ENCODE measurements around the gene ELP5. TPM values are rescaled to one million over a fixed set of nuclear protein-coding genes. Genes with fewer than 3 reads are reported as not detected.

The ELP5 gene
- total RNA-seq, 8 experiments from 2014 or later = 30.5 to 62.7 (median 51.5) TPM

GRCh38 chr17:7234083-7234951 is 17.7 kb upstream of the ELP5 start, which contains the start of gene DVL2:
TSS of gene DVL2 (minus strand) at chr17:7234517. CDS start at chr17:7234262, 255 bp downstream.
- ATAC-seq (replicated peaks in 6 of 8) = peak; percentile 28 to 75 (median 64)
- Histone ChIP-seq H3K4me1 (replicated peaks in 1 of 2) (peaks cover 23% of the 10 kb centered on the region in 2 donors), H3K4me3 (peak within 1 kb of the TSS; percentile 68 to 98 (median 81)), H3K27ac (peak within 1 kb of the TSS; percentile 88 to 89)
- WGBS, 10 experiments = 0% methylated on average over 1 to 6 of the region's 72 CpGs; no CpG with 5 or more reads in 6 of the 10 experiments
- in situ Hi-C loops (cut with MboI; ENCODE audit: low pct_unique_long_range_greater_than_20kb in 2 of 9, low sequenced_read_pairs in 9 of 9, unreplicated experiment in 9 of 9) = no loop called here

- no peak overlapping the region for H3K27ac ChIP-seq
- peaks cover 26 to 30% of the 10 kb centered on the region in 2 donors for H3K4me1 ChIP-seq (replicated peaks in 1 of 2)
- 40 to 100% (median 88%) methylated on average over 1 to 10 of the region's 22 CpGs; no CpG with 5 or more reads in 1 of the 10 experiments for WGBS, 10 experiments
- peak overlapping the region in 1 of 5 donors; percentile 3 for H3K4me3 ChIP-seq
- ATAC-seq (replicated peaks in 6 of 8) = no peak
- in situ Hi-C loops (cut with MboI; ENCODE audit: low pct_unique_long_range_greater_than_20kb in 2 of 9, low sequenced_read_pairs in 9 of 9, unreplicated experiment in 9 of 9) = no loop called here
Measured at GRCh38 chr17:7235693-7236665, 16.0 kb upstream of the ELP5 start.

GRCh38 chr17:7236808-7237207 is 15.2 kb upstream of the ELP5 start:
- H3K27ac ChIP-seq = no peak overlapping the region
- ATAC-seq (replicated peaks in 6 of 8) = no peak
- in situ Hi-C loops (cut with MboI; ENCODE audit: low pct_unique_long_range_greater_than_20kb in 2 of 9, low sequenced_read_pairs in 9 of 9, unreplicated experiment in 9 of 9) = no loop called here
- WGBS, 10 experiments = 60 to 100% (median 84%) methylated on average over 1 to 6 of the region's 6 CpGs; no CpG with 5 or more reads in 1 of the 10 experiments
- H3K4me1 ChIP-seq (replicated peaks in 1 of 2) = peaks cover 26 to 28% of the 10 kb centered on the region in 2 donors
- H3K4me3 ChIP-seq = peak overlapping the region in 1 of 5 donors; percentile 96

GRCh38 chr17:7237266-7237760 is 14.7 kb upstream of the ELP5 start:
- 37 to 81% (median 46%) methylated on average over 2 to 3 of the region's 6 CpGs; no CpG with 5 or more reads in 4 of the 10 experiments for WGBS, 10 experiments
- peaks cover 21 to 23% of the 10 kb centered on the region in 2 donors for H3K4me1 ChIP-seq (replicated peaks in 1 of 2)
- peak overlapping the region; percentile 72 to 96 (median 84) for H3K4me3 ChIP-seq
- in situ Hi-C loops (cut with MboI; ENCODE audit: low pct_unique_long_range_greater_than_20kb in 2 of 9, low sequenced_read_pairs in 9 of 9, unreplicated experiment in 9 of 9) = no loop called here
- no peak for ATAC-seq (replicated peaks in 6 of 8)
- peak overlapping the region; percentile 80 to 88 for H3K27ac ChIP-seq

GRCh38 chr17:7237761-7238419 is 14.1 kb upstream of the ELP5 start:
- Histone ChIP-seq H3K4me3 (peak overlapping the region; percentile 72 to 96 (median 84)), H3K4me1 (replicated peaks in 1 of 2) (peaks cover 16 to 17% of the 10 kb centered on the region in 2 donors), H3K27ac (peak overlapping the region; percentile 80 to 88)
- WGBS, 10 experiments = 0% methylated on average over 1 of the region's 73 CpGs; no CpG with 5 or more reads in 9 of the 10 experiments
- in situ Hi-C loops (cut with MboI; ENCODE audit: low pct_unique_long_range_greater_than_20kb in 2 of 9, low sequenced_read_pairs in 9 of 9, unreplicated experiment in 9 of 9) = no loop called here
- ATAC-seq (replicated peaks in 6 of 8) = peak in 6 of 8 experiments; percentile 0 to 6 (median 4)

GRCh38 chr17:7238420-7239090 is 13.5 kb upstream of the ELP5 start:
- WGBS, 10 experiments = no CpG with 5 or more reads among the region's 39 CpGs

GRCh38 chr17:7239091-7240027 is 12.7 kb upstream of the ELP5 start, which contains the start of gene PHF23:
TSS of gene PHF23 (minus strand) at chr17:7239457. CDS start at chr17:7239279, 178 bp downstream.
- in situ Hi-C loops (cut with MboI; ENCODE audit: low pct_unique_long_range_greater_than_20kb in 2 of 9, low sequenced_read_pairs in 9 of 9, unreplicated experiment in 9 of 9) = no loop called here
- Histone ChIP-seq H3K4me1 (replicated peaks in 1 of 2) (peaks cover 17 to 21% of the 10 kb centered on the region in 2 donors), H3K4me3 (peak within 1 kb of the TSS; percentile 72 to 98 (median 84)), H3K27ac (peak within 1 kb of the TSS; percentile 76 to 83)
- ATAC-seq (replicated peaks in 6 of 8) = peak; percentile 47 to 78 (median 72)
- 0 to 6% (median 0%) methylated on average over 1 to 24 of the region's 72 CpGs; no CpG with 5 or more reads in 3 of the 10 experiments for WGBS, 10 experiments

More at GRCh38 chr17:7238420-7239090, 13.5 kb upstream of the ELP5 start:
- Histone ChIP-seq H3K4me3 (peak overlapping the region; percentile 72 to 96 (median 84)), H3K27ac (peak overlapping the region; percentile 76 to 83), H3K4me1 (replicated peaks in 1 of 2) (peaks cover 16 to 21% of the 10 kb centered on the region in 2 donors)
- in situ Hi-C loops (cut with MboI; ENCODE audit: low pct_unique_long_range_greater_than_20kb in 2 of 9, low sequenced_read_pairs in 9 of 9, unreplicated experiment in 9 of 9) = no loop called here
- no peak for ATAC-seq (replicated peaks in 6 of 8)

GRCh38 chr17:7240375-7240774 is 11.6 kb upstream of the ELP5 start:
- no peak overlapping the region for H3K27ac ChIP-seq
- in situ Hi-C loops (cut with MboI; ENCODE audit: low pct_unique_long_range_greater_than_20kb in 2 of 9, low sequenced_read_pairs in 9 of 9, unreplicated experiment in 9 of 9) = no loop called here
- no peak for ATAC-seq (replicated peaks in 6 of 8)
- WGBS, 10 experiments = 20 to 100% (median 48%) methylated on average over 1 to 3 of the region's 4 CpGs; no CpG with 5 or more reads in 2 of the 10 experiments
- H3K4me3 ChIP-seq = peak overlapping the region in 3 of 5 donors; percentile 28 to 98 (median 96)
- peaks cover 12 to 16% of the 10 kb centered on the region in 2 donors for H3K4me1 ChIP-seq (replicated peaks in 1 of 2)

GRCh38 chr17:7241090-7241733 is 10.8 kb upstream of the ELP5 start:
- Histone ChIP-seq H3K4me1 (replicated peaks in 1 of 2) (peaks cover 12 to 16% of the 10 kb centered on the region in 2 donors), H3K4me3 (peak overlapping the region; percentile 96 to 100 (median 98)), H3K27ac (peak overlapping the region; percentile 98)
- WGBS, 10 experiments = 0 to 64% (median 19%) methylated on average over 2 to 7 of the region's 9 CpGs
- in situ Hi-C loops (cut with MboI; ENCODE audit: low pct_unique_long_range_greater_than_20kb in 2 of 9, low sequenced_read_pairs in 9 of 9, unreplicated experiment in 9 of 9) = no loop called here
- no peak for ATAC-seq (replicated peaks in 6 of 8)
